Mammary epithelial cell (primary cell): ENCODE data around the gene COL17A1.

Experiments
- EZH2 ChIP-seq: IDR thresholded peaks from 2 replicates; pipeline ENCODE4 v1.6.1; 2012; ENCODE audit warnings: low read length, inconsistent platforms, borderline replicate concordance
- TF ChIP-seq, protein P1 (sequence below), 2 donors: IDR thresholded peaks in 1 of 2; conservative IDR thresholded peaks in 1 of 2; 2 replicates each; pipeline ENCODE4 v1.5.1; 2011 to 2012; ENCODE audit warnings: inconsistent platforms in 2 of 2, low read length in 2 of 2, mild to moderate bottlenecking in 2 of 2, control low read depth in 1 of 2, low read depth in 1 of 2; ENCODE audit not compliant: insufficient read depth in 1 of 2; ENCODE audit errors: extremely low read depth in 1 of 2

DNA sequence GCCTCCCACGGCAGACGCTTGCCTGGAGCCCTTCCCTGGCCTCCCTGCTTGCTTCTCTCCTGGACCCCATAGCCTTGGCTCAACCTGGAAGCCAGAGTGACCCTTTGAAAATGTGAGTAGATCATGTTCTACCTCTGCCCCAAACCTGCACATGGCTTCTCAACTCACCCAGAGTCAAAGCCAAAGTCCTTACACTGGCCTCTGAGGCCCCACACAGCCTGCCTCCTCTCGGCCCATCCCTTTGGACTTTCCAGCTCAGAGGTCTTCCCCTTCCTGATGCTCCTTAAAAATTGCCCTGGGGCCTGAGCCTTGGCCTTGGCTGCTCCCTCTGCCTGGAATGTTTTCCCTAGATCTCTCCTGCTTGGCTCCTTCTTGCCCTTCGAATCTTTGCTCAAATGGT is 32.5 kb downstream of the COL17A1 start:
- TF ChIP-seq, protein P1, sequence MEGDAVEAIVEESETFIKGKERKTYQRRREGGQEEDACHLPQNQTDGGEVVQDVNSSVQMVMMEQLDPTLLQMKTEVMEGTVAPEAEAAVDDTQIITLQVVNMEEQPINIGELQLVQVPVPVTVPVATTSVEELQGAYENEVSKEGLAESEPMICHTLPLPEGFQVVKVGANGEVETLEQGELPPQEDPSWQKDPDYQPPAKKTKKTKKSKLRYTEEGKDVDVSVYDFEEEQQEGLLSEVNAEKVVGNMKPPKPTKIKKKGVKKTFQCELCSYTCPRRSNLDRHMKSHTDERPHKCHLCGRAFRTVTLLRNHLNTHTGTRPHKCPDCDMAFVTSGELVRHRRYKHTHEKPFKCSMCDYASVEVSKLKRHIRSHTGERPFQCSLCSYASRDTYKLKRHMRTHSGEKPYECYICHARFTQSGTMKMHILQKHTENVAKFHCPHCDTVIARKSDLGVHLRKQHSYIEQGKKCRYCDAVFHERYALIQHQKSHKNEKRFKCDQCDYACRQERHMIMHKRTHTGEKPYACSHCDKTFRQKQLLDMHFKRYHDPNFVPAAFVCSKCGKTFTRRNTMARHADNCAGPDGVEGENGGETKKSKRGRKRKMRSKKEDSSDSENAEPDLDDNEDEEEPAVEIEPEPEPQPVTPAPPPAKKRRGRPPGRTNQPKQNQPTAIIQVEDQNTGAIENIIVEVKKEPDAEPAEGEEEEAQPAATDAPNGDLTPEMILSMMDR (conservative IDR thresholded peaks at IDR 0.05 in 1 of 2, IDR thresholded peaks at IDR 0.05 in 1 of 2; ENCODE audit: extremely low read depth in 1 of 2, insufficient read depth in 1 of 2, low read depth in 1 of 2, low read length in 2 of 2): no peak
- TF ChIP-seq EZH2: no peak
